Measurements from ENCODE around the gene DNAI1. TPM values are rescaled to one million over a fixed set of nuclear protein-coding genes. Genes with fewer than 3 reads are reported as not detected.
A peak's percentile ranks its signal among the peaks of the same experiment; 100 is the strongest.

Gene DNAI1
- total RNA-seq, 1 donor from 2014 or later: 1.8 TPM

- peak overlapping the region; percentile 92 for H2AFZ ChIP-seq (ENCODE audit: low read depth, low read length)
- peak overlapping the region; percentile 74 for H3K27ac ChIP-seq (ENCODE audit: low read depth, low read length)
- H3K4me3 ChIP-seq (ENCODE audit: insufficient read depth, low read depth, low read length): peak overlapping the region; percentile 91
- H3K4me2 ChIP-seq (ENCODE audit: low read length): peak overlapping the region; percentile 100
- FAIRE-seq (no peak), DNase-seq (ENCODE audit: low read depth) (no peak)
- H3K9ac ChIP-seq (ENCODE audit: low read length): peak overlapping the region; percentile 96
- H3K27me3 ChIP-seq (ENCODE audit: insufficient read depth, low read length): no peaks in the 10 kb centered on the region
- H3K27me3 Mint-ChIP-seq (ENCODE audit: low read depth, unreplicated experiment): no peaks in the 10 kb centered on the region
- peaks cover 54% of the 10 kb centered on the region for H3K4me1 Mint-ChIP-seq (ENCODE audit: low read depth, unreplicated experiment)
- peaks cover 5% of the 10 kb centered on the region for H3K36me3 Mint-ChIP-seq (ENCODE audit: low read depth, unreplicated experiment)
- peaks cover 54% of the 10 kb centered on the region for H4K20me1 ChIP-seq (ENCODE audit: insufficient read depth, low read length)
- no peaks in the 10 kb centered on the region for H3K9me3 ChIP-seq (ENCODE audit: insufficient read depth, low read depth, low read length)
- H3K27ac Mint-ChIP-seq (ENCODE audit: unreplicated experiment): peak overlapping the region; percentile 94
- peak overlapping the region; percentile 98 for H3K4me3 Mint-ChIP-seq (ENCODE audit: unreplicated experiment)
- H3K4me1 ChIP-seq (ENCODE audit: insufficient read depth, low read length): peaks cover 21% of the 10 kb centered on the region
- H3K9me3 Mint-ChIP-seq (ENCODE audit: unreplicated experiment): no peaks in the 10 kb centered on the region
- H3K36me3 ChIP-seq (ENCODE audit: insufficient read depth, low read length): no peaks in the 10 kb centered on the region
- TF ChIP-seq EZH2 (IDR thresholded peaks at IDR 0.05; ENCODE audit: insufficient read depth, low read length): no peak
- TF ChIP-seq CTCF (IDR thresholded peaks at IDR 0.05; ENCODE audit: insufficient read depth, low read depth, low read length): no peak
- peaks cover 57% of the 10 kb centered on the region for H3K79me2 ChIP-seq (ENCODE audit: insufficient read depth, low read length)
Observed at GRCh38 chr9:34456746-34457145, 1.9 kb upstream of the DNAI1 start.

GRCh38 chr9:34457266-34458012 lies 1.2 kb upstream of the DNAI1 start:
- Histone ChIP-seq H3K9ac (ENCODE audit: low read length) (peak overlapping the region; percentile 96), H4K20me1 (ENCODE audit: insufficient read depth, low read length) (peaks cover 47% of the 10 kb centered on the region), H3K27me3 (ENCODE audit: insufficient read depth, low read length) (peaks cover 4% of the 10 kb centered on the region), H3K9me3 (ENCODE audit: insufficient read depth, low read depth, low read length) (no peaks in the 10 kb centered on the region), H3K79me2 (ENCODE audit: insufficient read depth, low read length) (peaks cover 53% of the 10 kb centered on the region), H3K4me1 (ENCODE audit: insufficient read depth, low read length) (peaks cover 20% of the 10 kb centered on the region), H3K36me3 (ENCODE audit: insufficient read depth, low read length) (no peaks in the 10 kb centered on the region), H3K27ac (ENCODE audit: low read depth, low read length) (peak overlapping the region; percentile 74), H3K4me3 (ENCODE audit: insufficient read depth, low read depth, low read length) (peak overlapping the region; percentile 91), H2AFZ (ENCODE audit: low read depth, low read length) (peak overlapping the region; percentile 92), H3K4me2 (ENCODE audit: low read length) (peak overlapping the region; percentile 100)
- Mint-ChIP-seq H3K9me3 (ENCODE audit: unreplicated experiment) (no peaks in the 10 kb centered on the region), H3K4me1 (ENCODE audit: low read depth, unreplicated experiment) (peaks cover 53% of the 10 kb centered on the region), H3K4me3 (ENCODE audit: unreplicated experiment) (peak overlapping the region; percentile 98), H3K27ac (ENCODE audit: unreplicated experiment) (peak overlapping the region; percentile 94), H3K27me3 (ENCODE audit: low read depth, unreplicated experiment) (no peaks in the 10 kb centered on the region), H3K36me3 (ENCODE audit: low read depth, unreplicated experiment) (peaks cover 5% of the 10 kb centered on the region)
- TF ChIP-seq CTCF (IDR thresholded peaks at IDR 0.05; ENCODE audit: insufficient read depth, low read depth, low read length): no peak
- no peak for TF ChIP-seq EZH2 (IDR thresholded peaks at IDR 0.05; ENCODE audit: insufficient read depth, low read length)
- DNase-seq (ENCODE audit: low read depth): peak; percentile 69
- FAIRE-seq: no peak

GRCh38 chr9:34458959-34459340 lies 345 bp downstream of the DNAI1 start:
- Histone ChIP-seq H3K27me3 (ENCODE audit: insufficient read depth, low read length) (peaks cover 4% of the 10 kb centered on the region), H3K4me3 (ENCODE audit: insufficient read depth, low read depth, low read length) (peak overlapping the region; percentile 60), H3K79me2 (ENCODE audit: insufficient read depth, low read length) (peaks cover 37% of the 10 kb centered on the region), H3K27ac (ENCODE audit: low read depth, low read length) (no peak overlapping the region), H3K36me3 (ENCODE audit: insufficient read depth, low read length) (no peaks in the 10 kb centered on the region), H3K4me1 (ENCODE audit: insufficient read depth, low read length) (peaks cover 27% of the 10 kb centered on the region), H2AFZ (ENCODE audit: low read depth, low read length) (peak overlapping the region; percentile 88), H4K20me1 (ENCODE audit: insufficient read depth, low read length) (peaks cover 32% of the 10 kb centered on the region), H3K9ac (ENCODE audit: low read length) (no peak overlapping the region), H3K4me2 (ENCODE audit: low read length) (peak overlapping the region; percentile 100), H3K9me3 (ENCODE audit: insufficient read depth, low read depth, low read length) (no peaks in the 10 kb centered on the region)
- Mint-ChIP-seq H3K27ac (ENCODE audit: unreplicated experiment) (peak overlapping the region; percentile 75), H3K4me1 (ENCODE audit: low read depth, unreplicated experiment) (peaks cover 45% of the 10 kb centered on the region), H3K9me3 (ENCODE audit: unreplicated experiment) (no peaks in the 10 kb centered on the region), H3K27me3 (ENCODE audit: low read depth, unreplicated experiment) (no peaks in the 10 kb centered on the region), H3K4me3 (ENCODE audit: unreplicated experiment) (peak overlapping the region; percentile 98), H3K36me3 (ENCODE audit: low read depth, unreplicated experiment) (peaks cover 2% of the 10 kb centered on the region)
- FAIRE-seq (no peak), DNase-seq (ENCODE audit: low read depth) (no peak)
- TF ChIP-seq EZH2 (IDR thresholded peaks at IDR 0.05; ENCODE audit: insufficient read depth, low read length) (no peak), CTCF (IDR thresholded peaks at IDR 0.05; ENCODE audit: insufficient read depth, low read depth, low read length) (no peak)

Data from astrocyte (in vitro differentiated cells and primary cell).